GM18868 (cell line): ENCODE results near the gene GNB2.
"Not testable (repeated sequence)": the region's sequence is repeated elsewhere in the genome, so short reads cannot be mapped to it uniquely, and the experiment has no call there.

Experiments used
- ATAC-seq: cut with Tn5 transposase; IDR thresholded peaks from one replicate; pipeline ENCODE4 v1.9.1; 2021; ENCODE audit warnings: mild to moderate bottlenecking, moderate library complexity; ENCODE audit not compliant: unreplicated experiment

GNB2 gene

DNA sequence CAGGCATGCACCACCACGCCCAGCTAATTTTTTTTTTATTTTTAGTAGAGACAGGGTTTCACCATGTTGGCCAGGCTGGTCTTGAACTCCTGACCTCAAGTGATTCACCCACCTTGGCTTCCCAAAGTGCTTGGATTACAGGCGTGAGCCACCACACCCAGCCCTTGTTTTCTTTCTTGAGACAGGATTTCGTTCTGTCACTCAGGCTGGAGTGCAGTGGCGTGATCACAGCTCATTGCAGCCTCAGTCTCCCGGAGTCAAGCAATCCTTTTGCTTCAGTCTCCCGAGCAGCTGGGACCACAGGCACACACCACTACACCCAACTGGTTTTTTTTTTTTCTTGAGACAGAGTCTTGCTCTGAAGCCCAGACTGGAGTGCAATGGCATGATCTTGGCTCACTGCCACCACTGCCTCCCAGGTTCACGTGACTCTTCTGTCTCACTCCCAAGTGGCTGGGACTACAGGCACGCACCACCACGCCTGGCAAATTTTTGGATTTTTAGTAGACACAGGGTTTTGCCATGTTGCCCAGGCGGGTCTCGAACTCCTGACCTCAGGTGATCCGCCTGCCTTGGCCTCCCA, 11.3 kb upstream of the GNB2 start:
- not testable (repeated sequence) for ATAC-seq

DNA sequence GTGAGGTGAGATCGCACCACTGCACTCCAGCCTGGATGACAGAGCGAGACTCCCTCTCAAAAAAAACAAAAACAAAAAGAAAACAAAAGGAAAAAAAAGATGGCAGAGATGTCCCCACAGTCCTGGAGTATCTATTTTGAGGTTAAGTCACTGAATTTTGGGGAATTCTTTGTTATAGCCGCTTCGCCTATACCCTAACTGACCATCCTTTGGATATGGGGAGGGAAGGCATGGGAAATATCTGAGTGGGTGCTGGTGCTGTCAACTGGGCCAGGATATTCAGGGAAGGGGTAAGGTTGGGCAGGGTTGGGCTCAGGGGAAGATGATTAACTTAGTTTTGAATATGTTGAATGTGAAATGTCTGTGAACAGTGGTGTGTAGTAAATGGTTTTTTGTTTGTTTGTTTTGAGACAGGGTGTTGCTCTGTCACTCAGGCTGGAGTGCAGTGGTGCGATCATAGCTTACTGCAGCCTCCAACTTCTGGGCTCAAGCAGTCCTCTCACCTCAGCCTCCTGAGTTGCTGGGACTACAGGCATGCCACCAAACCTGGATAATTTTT, 8.3 kb upstream of the GNB2 start:
- ATAC-seq: no peak

- no peak for ATAC-seq
These were observed 6.0 kb upstream of the GNB2 start for GRCh38 chr7:100667331-100668068.

DNA sequence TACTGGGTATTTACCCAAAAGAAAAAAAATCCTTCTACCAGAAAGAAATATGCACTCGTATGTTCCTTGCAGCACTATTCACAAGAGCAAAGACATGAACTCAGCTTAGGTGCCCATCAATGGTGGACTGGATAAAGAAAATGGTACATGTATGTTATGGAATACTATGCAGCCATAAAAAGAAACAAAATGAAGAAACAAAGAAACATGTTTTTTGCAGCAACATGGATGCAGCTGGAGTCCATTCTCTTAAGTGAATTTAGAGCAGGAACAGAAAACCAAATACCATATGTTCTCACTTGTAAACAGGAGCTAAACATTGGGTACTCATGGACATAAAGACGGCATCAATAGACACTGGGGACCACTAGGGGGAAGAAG, 5.5 kb upstream of the GNB2 start:
- no peak for ATAC-seq

GRCh38 chr7:100669106-100669505, 4.4 kb upstream of the GNB2 start:
- not testable (repeated sequence) for ATAC-seq

GRCh38 chr7:100670074-100670473, 3.5 kb upstream of the GNB2 start:
- ATAC-seq: no peak

GRCh38 chr7:100671353-100672327, 1.9 kb upstream of the GNB2 start:
- ATAC-seq: no peak

- no peak for ATAC-seq
These were observed 436 bp downstream of the GNB2 start for GRCh38 chr7:100673942-100674410.

DNA sequence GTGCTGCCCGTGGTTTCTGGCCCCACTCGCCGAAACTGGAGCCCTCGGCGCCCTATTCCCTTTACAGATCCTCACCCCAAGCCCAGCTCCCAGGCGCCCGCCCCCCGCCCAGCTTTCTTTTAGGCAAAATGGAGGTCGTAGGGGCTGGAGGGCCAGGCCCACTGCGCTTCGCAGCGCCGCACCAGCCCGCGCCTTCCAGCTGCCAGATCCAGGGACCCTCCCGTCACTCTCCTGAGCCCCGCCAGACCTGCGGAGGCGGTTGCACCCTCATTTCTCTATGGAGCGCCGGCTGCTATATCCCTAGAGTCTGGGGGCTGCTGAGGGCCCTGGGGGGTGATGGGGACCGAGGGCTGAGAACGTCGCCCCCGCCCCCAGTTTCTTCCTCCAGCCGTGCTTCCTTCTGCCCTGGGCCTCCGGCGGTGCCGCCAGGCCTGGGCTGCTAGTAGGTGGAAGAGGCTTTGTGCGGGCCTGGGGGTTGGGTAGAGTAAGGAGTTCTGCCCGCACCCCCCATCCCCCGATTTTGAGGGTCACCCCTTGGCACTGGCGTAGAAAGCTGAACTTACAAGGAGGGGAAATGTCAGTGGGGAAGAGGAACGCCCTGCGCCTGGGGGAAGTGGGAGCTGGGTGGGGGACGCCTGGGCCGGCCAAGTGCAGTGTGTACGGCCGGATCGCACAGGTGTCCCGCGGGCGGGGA, 1.0 kb downstream of the GNB2 start:
- ATAC-seq: no peak

GRCh38 chr7:100675105-100675451, 1.5 kb downstream of the GNB2 start:
- no peak for ATAC-seq

GRCh38 chr7:100675581-100676350, 2.2 kb downstream of the GNB2 start:
- ATAC-seq: peak; percentile 28

- ATAC-seq: no peak
These were observed 3.2 kb downstream of the GNB2 start for GRCh38 chr7:100676501-100677306.

- ATAC-seq: no peak
These were observed 4.0 kb downstream of the GNB2 start for GRCh38 chr7:100677308-100678267.

DNA sequence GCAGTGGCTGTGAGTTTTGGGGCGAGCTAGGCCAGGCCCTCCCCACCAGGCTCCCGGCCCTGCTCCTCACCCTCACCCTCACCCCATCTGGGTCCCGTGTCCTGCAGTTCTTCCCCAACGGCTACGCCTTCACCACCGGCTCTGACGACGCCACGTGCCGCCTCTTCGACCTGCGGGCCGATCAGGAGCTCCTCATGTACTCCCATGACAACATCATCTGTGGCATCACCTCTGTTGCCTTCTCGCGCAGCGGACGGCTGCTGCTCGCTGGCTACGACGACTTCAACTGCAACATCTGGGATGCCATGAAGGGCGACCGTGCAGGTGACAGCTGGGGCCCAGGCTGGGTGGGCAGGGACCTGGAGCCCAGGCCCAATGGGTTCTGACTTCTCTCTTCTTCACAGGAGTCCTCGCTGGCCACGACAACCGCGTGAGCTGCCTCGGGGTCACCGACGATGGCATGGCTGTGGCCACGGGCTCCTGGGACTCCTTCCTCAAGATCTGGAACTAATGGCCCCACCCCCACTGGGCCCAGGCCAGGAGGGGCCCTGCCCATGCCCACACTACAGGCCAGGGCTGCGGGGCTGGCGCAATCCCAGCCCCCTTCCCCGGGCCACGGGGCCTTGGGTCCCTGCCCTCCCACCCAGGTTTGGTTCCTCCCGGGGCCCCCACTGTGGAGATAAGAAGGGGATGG, 4.9 kb downstream of the GNB2 start:
- no peak for ATAC-seq

GRCh38 chr7:100679129-100679926, 5.8 kb downstream of the GNB2 start:
- ATAC-seq: no peak

DNA sequence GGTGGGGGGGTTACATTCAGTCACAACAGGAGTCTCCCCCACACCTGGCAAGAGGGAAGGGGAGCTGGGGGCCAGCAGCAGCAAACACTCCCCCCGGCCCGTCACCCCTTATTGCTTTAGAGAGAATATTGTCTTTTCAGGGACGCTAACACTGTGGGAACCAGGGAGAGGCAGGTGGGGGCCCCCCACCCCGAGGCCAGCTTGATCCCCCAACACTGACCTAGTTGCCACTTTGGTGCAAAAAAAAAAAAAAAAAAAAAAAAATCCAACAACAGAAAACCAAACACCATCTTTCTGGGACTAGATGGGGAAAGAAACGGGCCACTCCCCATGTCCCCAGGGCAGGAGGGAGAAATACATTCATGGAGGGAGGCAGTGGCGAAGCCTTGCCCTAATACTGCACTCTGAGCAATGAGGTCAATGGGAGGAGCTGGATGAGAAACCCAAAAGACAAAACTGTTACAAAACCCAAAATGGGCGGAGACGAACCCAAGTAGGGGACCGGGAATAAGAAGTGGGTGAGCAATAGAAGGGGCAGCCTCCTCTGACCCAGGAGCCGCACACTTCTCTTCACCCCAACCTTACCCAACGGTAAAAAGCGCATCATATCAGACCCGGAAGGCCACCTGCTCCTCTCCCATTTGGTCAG, 6.5 kb downstream of the GNB2 start:
- ATAC-seq: no peak
